Uterus (tissue), 4 donors: Measurements from ENCODE around the gene FAM124B. TPM values are rescaled to one million over a fixed set of nuclear protein-coding genes. Genes with fewer than 3 reads are reported as not detected.

Experiments
- DNase-seq, 2 donors: peaks; one replicate each; pipeline ENCODE4 v3.0.0-alpha.2; 2019 to 2020
- H3K27ac ChIP-seq, 2 donors: fragments of 200-600 bp; sonication (generic); 1 replicate in 1 of 2; 2 replicates in 1 of 2; pipeline ENCODE4 v1.5.1; 2016 to 2018
- H3K27me3 ChIP-seq, 2 donors: fragments of 200-600 bp; sonication (generic); one replicate each; pipeline ENCODE4 v1.5.1; 2018 to 2019; ENCODE audit warnings: control low read depth in 1 of 2
- H3K36me3 ChIP-seq, 2 donors: fragments of 200-600 bp; sonication (generic); one replicate each; pipeline ENCODE4 v1.5.1; 2019; ENCODE audit warnings: control low read depth in 1 of 2
- H3K4me1 ChIP-seq, 2 donors: fragments of 200-600 bp; sonication (generic); one replicate each; pipeline ENCODE4 v1.5.1; 2018 to 2019; ENCODE audit warnings: control low read depth in 1 of 2
- H3K4me3 ChIP-seq, 2 donors: fragments of 200-600 bp; sonication (generic); 1 replicate in 1 of 2; 2 replicates in 1 of 2; pipeline ENCODE4 v1.5.1; 2018 to 2019; ENCODE audit warnings: mild to moderate bottlenecking in 1 of 2
- H3K9me3 ChIP-seq, 2 donors: fragments of 200-600 bp; sonication (generic); one replicate each; pipeline ENCODE4 v1.5.1; 2019; ENCODE audit warnings: control low read depth in 1 of 2
- CTCF ChIP-seq, 4 experiments: fragments of 200-600 bp in 2 of 4; fragments of 450-650 bp in 2 of 4; sonication (generic) in 2 of 4; IDR thresholded peaks; one replicate each; pipeline ENCODE4 v1.5.1; 2016 to 2019; ENCODE audit warnings: antibody characterized with exemption in 4 of 4, mild to moderate bottlenecking in 2 of 4, moderate library complexity in 1 of 4
- POLR2A ChIP-seq, 2 donors: fragments of 450-650 bp; IDR thresholded peaks; one replicate each; pipeline ENCODE4 v1.6.1; 2016; ENCODE audit warnings: antibody characterized with exemption in 2 of 2, mild to moderate bottlenecking in 1 of 2, moderate library complexity in 1 of 2
- intact Hi-C: fragments of 100-400 bp; cut with DNase I; formaldehyde crosslinking; loops from one replicate; pipeline ENCODE4 v1.15.1; 2023; ENCODE audit warnings: low total_unique reads
- total RNA-seq, 4 donors: library from RNA; depleted of rRNA in 3 of 4; stranded (reverse); fragments of >200 nt in 3 of 4; gene quantifications; one replicate each; pipeline versions ENCODE4 v1.1.0 to v1.2.4, GENCODE V29; 2014 to 2023
- donor health status: DM: yes; HTN: yes; CAD: no.

Gene FAM124B
- total RNA-seq, 4 donors from 2014 or later = 4.6 to 7.9 (median 6.5) TPM

DNA sequence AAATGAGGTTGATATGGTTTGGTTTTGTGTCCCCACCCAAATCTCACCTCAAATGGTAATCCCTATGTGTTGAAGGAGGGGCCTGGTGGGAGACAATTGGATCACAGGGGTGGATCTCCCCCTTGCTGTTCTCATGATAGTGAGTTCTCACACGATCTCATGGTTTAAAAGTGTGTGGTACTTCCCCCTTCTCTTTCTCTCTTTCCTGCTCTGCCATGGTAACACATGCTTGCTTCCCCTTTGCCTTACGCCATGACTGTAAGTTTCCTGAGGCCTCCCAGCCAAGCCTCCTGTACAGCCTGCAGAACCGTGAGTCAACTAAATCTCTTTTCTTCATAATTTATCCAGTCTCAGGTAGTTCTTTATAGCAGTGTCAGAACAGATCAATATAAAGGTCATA lies 24.7 kb upstream of the FAM124B start:
- no peak overlapping the region for H3K4me3 ChIP-seq
- no peaks in the 10 kb centered on the region for H3K36me3 ChIP-seq
- DNase-seq = no peak
- no peaks in the 10 kb centered on the region for H3K4me1 ChIP-seq
- no peak overlapping the region for H3K27ac ChIP-seq
- H3K9me3 ChIP-seq = no peaks in the 10 kb centered on the region
- TF ChIP-seq POLR2A (IDR thresholded peaks at IDR 0.05) (no peak), CTCF (IDR thresholded peaks at IDR 0.05) (no peak)
- intact Hi-C loops = no loop called here
- no peaks in the 10 kb centered on the region for H3K27me3 ChIP-seq

DNA sequence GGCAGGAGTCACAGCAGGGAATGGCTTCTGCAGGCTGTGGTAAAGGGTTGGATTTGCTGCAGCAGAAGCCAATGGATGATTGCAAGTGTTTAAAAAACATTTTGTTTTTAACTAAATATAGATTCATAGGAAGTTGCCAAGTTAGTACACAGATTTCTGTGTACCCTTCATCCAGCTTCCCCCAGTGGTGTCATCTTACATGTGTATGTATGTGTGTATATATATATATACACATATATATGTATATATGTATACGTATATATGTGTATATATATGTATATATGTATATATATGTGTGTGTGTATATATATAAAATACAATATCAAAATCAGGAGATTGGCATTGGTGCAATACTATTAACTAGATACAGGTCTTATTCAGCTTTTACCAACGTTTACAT lies 19.2 kb upstream of the FAM124B start:
- Histone ChIP-seq H3K4me3 (no peak overlapping the region), H3K27me3 (no peaks in the 10 kb centered on the region), H3K9me3 (no peaks in the 10 kb centered on the region), H3K4me1 (no peaks in the 10 kb centered on the region), H3K27ac (no peak overlapping the region), H3K36me3 (no peaks in the 10 kb centered on the region)
- intact Hi-C loops = no loop called here
- TF ChIP-seq POLR2A (IDR thresholded peaks at IDR 0.05) (no peak), CTCF (IDR thresholded peaks at IDR 0.05) (no peak)
- no peak for DNase-seq

- DNase-seq = no peak
- TF ChIP-seq CTCF (IDR thresholded peaks at IDR 0.05) = no peak
- no peak for TF ChIP-seq POLR2A (IDR thresholded peaks at IDR 0.05)
- Histone ChIP-seq H3K36me3 (no peaks in the 10 kb centered on the region), H3K4me3 (no peak overlapping the region), H3K9me3 (no peaks in the 10 kb centered on the region), H3K27me3 (no peaks in the 10 kb centered on the region), H3K4me1 (no peaks in the 10 kb centered on the region), H3K27ac (no peak overlapping the region)
- intact Hi-C loops = no loop called here
Observed at GRCh38 chr2:224417947-224418346, 16.0 kb upstream of the FAM124B start.

GRCh38 chr2:224417361-224417729 lies 15.4 kb upstream of the FAM124B start:
- intact Hi-C loops = no loop called here

More at GRCh38 chr2:224417361-224417729, 15.4 kb upstream of the FAM124B start:
- no peaks in the 10 kb centered on the region for H3K9me3 ChIP-seq
- TF ChIP-seq CTCF (IDR thresholded peaks at IDR 0.05) = no peak
- no peak for TF ChIP-seq POLR2A (IDR thresholded peaks at IDR 0.05)
- no peaks in the 10 kb centered on the region for H3K27me3 ChIP-seq
- H3K36me3 ChIP-seq = no peaks in the 10 kb centered on the region
- no peaks in the 10 kb centered on the region for H3K4me1 ChIP-seq
- H3K27ac ChIP-seq = no peak overlapping the region
- H3K4me3 ChIP-seq = no peak overlapping the region
- no peak for DNase-seq
